Body of pancreas (tissue), 4 donors: Measurements from ENCODE around the gene PHF21B. TPM values are rescaled to one million over a fixed set of nuclear protein-coding genes. Genes with fewer than 3 reads are reported as not detected.

ENCODE experiments used
- ATAC-seq: fragments of 150-250 bp; one replicate; pipeline ENCODE4 v1.9.1; 2016
- DNase-seq, 4 donors: peaks; one replicate each; pipeline ENCODE4 v3.0.0-alpha.2; 2019
- H3K27ac ChIP-seq, 4 donors: fragments of 200-600 bp; sonication (generic); 1 replicate in 3 of 4; 2 replicates in 1 of 4; pipeline versions ENCODE4 v1.5.1 to v1.6.1; 2016 to 2019; ENCODE audit warnings: mild to moderate bottlenecking in 1 of 4, mixed read lengths in 1 of 4, moderate library complexity in 1 of 4
- H3K27me3 ChIP-seq, 2 donors: fragments of 200-600 bp; sonication (generic); one replicate each; pipeline ENCODE4 v1.6.0; 2016; ENCODE audit warnings: mild to moderate bottlenecking in 1 of 2
- H3K36me3 ChIP-seq, 2 donors: fragments of 200-600 bp; sonication (generic); replicated peaks in 1 of 2; 2 replicates each; pipeline ENCODE4 v1.5.1; 2016; ENCODE audit warnings: low read depth in 2 of 2; ENCODE audit not compliant: insufficient read depth in 1 of 2
- H3K4me1 ChIP-seq: fragments of 200-600 bp; sonication (generic); one replicate; pipeline ENCODE4 v1.6.0; 2016
- H3K4me3 ChIP-seq, 2 donors: fragments of 200-600 bp; sonication (generic); 1 replicate in 1 of 2; 2 replicates in 1 of 2; pipeline ENCODE4 v1.5.1; 2016 to 2019
- H3K9me3 ChIP-seq, 3 donors: fragments of 200-600 bp; sonication (generic); 1 replicate in 2 of 3; 2 replicates in 1 of 3; pipeline ENCODE4 v1.5.1; 2016
- POLR2A ChIP-seq, 3 donors: fragments of 450-650 bp; IDR thresholded peaks; one replicate each; pipeline ENCODE4 v1.6.1; 2016; ENCODE audit warnings: antibody characterized with exemption in 3 of 3, mild to moderate bottlenecking in 2 of 3
- WGBS, 2 donors: methylation state at CpG; one replicate each; pipeline ENCODE4 v1.1.5; 2017; 5-methylcytosine and 5-hydroxymethylcytosine counted together
- intact Hi-C: fragments of 100-400 bp; cut with DNase I; formaldehyde crosslinking; loops from one replicate; pipeline ENCODE4 v1.15.1; 2023
- total RNA-seq, 2 donors: library from RNA; depleted of rRNA; stranded (reverse); fragments of >200 nt; gene quantifications; one replicate each; pipeline ENCODE4 v1.1.0, GENCODE V29; 2016
- TF ChIP-seq, protein P1 (sequence below), 7 experiments: fragments of 450-650 bp in 4 of 7; fragments of 200-600 bp in 3 of 7; sonication (generic) in 3 of 7; IDR thresholded peaks; one replicate each; pipeline ENCODE4 v1.5.1; 2016 to 2019; ENCODE audit warnings: antibody characterized with exemption in 7 of 7

Gene PHF21B
- total RNA-seq, 2 donors from 2014 or later, result under 0.01 TPM; not detected in 1

DNA sequence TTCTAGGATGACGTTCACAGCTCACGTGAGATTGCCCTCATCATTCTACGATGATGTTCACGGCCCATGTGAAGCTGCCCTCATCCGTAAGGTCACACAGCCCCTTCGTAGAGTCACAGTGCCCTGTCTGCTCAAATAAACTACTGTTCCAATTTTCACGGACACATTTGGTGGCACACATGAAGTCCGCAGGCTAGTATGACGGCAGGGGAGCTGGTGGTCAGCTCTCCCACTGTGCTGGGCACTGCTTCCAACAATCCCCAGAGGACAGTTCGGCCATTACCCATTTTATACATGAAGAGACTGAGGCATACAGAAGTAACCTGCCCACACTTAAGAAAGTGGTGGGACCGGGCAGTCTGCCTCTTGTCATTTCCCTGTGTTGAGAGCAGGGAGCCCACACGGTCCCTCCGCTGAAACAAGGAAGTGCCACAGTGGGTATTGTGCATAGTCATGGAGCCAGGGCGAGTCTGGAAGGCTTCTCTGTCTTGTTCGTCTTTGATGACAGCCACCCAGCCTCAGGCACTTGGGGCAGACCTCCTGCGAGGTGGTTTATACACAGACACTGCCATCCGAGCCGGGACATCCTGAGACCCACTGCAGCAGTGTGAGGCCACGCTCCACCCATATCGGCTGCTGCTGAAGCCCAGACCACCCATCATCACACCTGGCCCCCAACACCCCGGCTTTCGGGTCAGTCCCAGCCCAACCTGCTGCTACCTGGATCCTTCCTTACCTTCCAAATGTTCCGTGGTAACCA, 114.3 kb downstream of the PHF21B start:
- Histone ChIP-seq H3K4me3 (no peak overlapping the region), H3K9me3 (peaks cover 0 to 2% (median 0%) of the 10 kb centered on the region in 3 donors), H3K27ac (no peak overlapping the region), H3K36me3 (no peaks in the 10 kb centered on the region), H3K4me1 (no peaks in the 10 kb centered on the region), H3K27me3 (no peaks in the 10 kb centered on the region)
- intact Hi-C loops, result no loop called here
- WGBS, 2 donors, result 68 to 72% methylated on average over 16 to 23 of the region's 23 CpGs
- ATAC-seq (no peak), DNase-seq (no peak)
- TF ChIP-seq, protein P1, sequence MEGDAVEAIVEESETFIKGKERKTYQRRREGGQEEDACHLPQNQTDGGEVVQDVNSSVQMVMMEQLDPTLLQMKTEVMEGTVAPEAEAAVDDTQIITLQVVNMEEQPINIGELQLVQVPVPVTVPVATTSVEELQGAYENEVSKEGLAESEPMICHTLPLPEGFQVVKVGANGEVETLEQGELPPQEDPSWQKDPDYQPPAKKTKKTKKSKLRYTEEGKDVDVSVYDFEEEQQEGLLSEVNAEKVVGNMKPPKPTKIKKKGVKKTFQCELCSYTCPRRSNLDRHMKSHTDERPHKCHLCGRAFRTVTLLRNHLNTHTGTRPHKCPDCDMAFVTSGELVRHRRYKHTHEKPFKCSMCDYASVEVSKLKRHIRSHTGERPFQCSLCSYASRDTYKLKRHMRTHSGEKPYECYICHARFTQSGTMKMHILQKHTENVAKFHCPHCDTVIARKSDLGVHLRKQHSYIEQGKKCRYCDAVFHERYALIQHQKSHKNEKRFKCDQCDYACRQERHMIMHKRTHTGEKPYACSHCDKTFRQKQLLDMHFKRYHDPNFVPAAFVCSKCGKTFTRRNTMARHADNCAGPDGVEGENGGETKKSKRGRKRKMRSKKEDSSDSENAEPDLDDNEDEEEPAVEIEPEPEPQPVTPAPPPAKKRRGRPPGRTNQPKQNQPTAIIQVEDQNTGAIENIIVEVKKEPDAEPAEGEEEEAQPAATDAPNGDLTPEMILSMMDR (IDR thresholded peaks at IDR 0.05), result no peak
- TF ChIP-seq POLR2A (IDR thresholded peaks at IDR 0.05), result no peak

DNA sequence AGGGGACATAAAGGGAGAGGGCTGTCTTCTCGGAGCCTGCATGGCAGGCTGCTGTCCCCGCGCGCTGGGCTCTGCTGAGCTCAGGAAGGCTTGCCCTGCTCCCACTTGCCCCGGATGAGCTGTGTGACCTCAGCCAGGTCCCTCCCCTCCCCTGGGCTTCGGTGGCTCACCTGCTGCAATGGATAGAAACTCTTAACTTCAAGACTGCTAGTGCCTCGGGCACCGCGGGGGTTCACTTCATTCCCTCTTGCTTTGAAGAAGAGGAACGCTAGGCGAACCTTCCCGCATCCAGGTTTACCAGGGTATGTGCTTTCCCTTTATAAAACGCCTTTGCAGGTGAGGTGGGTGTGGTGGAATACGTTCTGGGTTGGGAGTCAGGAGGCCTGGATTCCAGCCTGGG, 115.0 kb downstream of the PHF21B start:
- ATAC-seq (no peak), DNase-seq (no peak)
- 66 to 77% methylated on average over 12 to 13 of the region's 14 CpGs for WGBS, 2 donors
- TF ChIP-seq POLR2A (IDR thresholded peaks at IDR 0.05), result no peak
- TF ChIP-seq, protein P1 (IDR thresholded peaks at IDR 0.05), result no peak
- Histone ChIP-seq H3K4me3 (no peak overlapping the region), H3K9me3 (no peaks in the 10 kb centered on the region), H3K4me1 (no peaks in the 10 kb centered on the region), H3K27me3 (no peaks in the 10 kb centered on the region), H3K27ac (no peak overlapping the region), H3K36me3 (no peaks in the 10 kb centered on the region)
- intact Hi-C loops, result no loop called here

GRCh38 chr22:44894321-44894720, 115.5 kb downstream of the PHF21B start:
- TF ChIP-seq, protein P1 (IDR thresholded peaks at IDR 0.05), result no peak
- no peak for TF ChIP-seq POLR2A (IDR thresholded peaks at IDR 0.05)
- ATAC-seq, result no peak
- WGBS, 2 donors, result 67 to 80% methylated on average over 8 to 12 of the region's 12 CpGs
- H3K4me1 ChIP-seq, result no peaks in the 10 kb centered on the region
- no peak overlapping the region for H3K4me3 ChIP-seq
- intact Hi-C loops, result no loop called here
- H3K27me3 ChIP-seq, result no peaks in the 10 kb centered on the region
- no peaks in the 10 kb centered on the region for H3K36me3 ChIP-seq
- no peaks in the 10 kb centered on the region for H3K9me3 ChIP-seq
- no peak overlapping the region for H3K27ac ChIP-seq
- no peak for DNase-seq

- DNase-seq (no peak), ATAC-seq (no peak)
- WGBS, 2 donors, result 36 to 58% methylated on average over 2 to 6 of the region's 7 CpGs
- Histone ChIP-seq H3K27me3 (no peaks in the 10 kb centered on the region), H3K27ac (no peak overlapping the region), H3K4me3 (no peak overlapping the region), H3K36me3 (no peaks in the 10 kb centered on the region), H3K4me1 (no peaks in the 10 kb centered on the region), H3K9me3 (no peaks in the 10 kb centered on the region)
- intact Hi-C loops, result no loop called here
- no peak for TF ChIP-seq POLR2A (IDR thresholded peaks at IDR 0.05)
- TF ChIP-seq, protein P1 (IDR thresholded peaks at IDR 0.05), result no peak
Measured at GRCh38 chr22:44893731-44894080, 116.1 kb downstream of the PHF21B start.
